ENCODE results near the gene DENND11. TPM values are rescaled to one million over a fixed set of nuclear protein-coding genes. Genes with fewer than 3 reads are reported as not detected.

DENND11 gene
- total RNA-seq, 3 donors from 2014 or later (not counting 1 experiment from before 2014, with no cell fraction given): 28.9 to 57.0 (median 47.6) TPM

DNA sequence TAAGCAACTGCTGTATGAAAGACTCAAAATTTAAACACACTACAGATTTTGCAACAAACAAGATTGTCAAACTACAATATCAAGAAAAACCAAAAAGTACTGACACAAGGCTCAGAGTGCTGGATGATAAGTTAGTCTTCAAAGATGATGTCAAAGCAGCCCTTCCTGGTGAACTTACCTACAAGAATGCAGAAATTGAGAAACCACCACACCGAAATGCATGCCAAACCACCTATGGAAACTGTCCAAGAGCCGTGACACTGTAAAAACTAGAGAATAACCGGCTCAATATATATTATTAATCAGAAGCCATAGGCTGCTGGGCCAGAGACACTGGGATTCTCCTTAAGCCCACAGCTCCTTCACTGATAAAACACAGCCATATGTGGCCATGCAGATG is 25.3 kb downstream of the DENND11 start:
- no peak for DNase-seq
- TF ChIP-seq, protein P1, sequence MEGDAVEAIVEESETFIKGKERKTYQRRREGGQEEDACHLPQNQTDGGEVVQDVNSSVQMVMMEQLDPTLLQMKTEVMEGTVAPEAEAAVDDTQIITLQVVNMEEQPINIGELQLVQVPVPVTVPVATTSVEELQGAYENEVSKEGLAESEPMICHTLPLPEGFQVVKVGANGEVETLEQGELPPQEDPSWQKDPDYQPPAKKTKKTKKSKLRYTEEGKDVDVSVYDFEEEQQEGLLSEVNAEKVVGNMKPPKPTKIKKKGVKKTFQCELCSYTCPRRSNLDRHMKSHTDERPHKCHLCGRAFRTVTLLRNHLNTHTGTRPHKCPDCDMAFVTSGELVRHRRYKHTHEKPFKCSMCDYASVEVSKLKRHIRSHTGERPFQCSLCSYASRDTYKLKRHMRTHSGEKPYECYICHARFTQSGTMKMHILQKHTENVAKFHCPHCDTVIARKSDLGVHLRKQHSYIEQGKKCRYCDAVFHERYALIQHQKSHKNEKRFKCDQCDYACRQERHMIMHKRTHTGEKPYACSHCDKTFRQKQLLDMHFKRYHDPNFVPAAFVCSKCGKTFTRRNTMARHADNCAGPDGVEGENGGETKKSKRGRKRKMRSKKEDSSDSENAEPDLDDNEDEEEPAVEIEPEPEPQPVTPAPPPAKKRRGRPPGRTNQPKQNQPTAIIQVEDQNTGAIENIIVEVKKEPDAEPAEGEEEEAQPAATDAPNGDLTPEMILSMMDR (IDR thresholded peaks at IDR 0.05): no peak
- Histone ChIP-seq H3K27me3 (ENCODE audit: control insufficient read depth, insufficient read depth, low read length) (no peaks in the 10 kb centered on the region), H3K27ac (ENCODE audit: low read length) (no peak overlapping the region), H3K4me1 (ENCODE audit: control insufficient read depth, insufficient read depth, low read length) (no peaks in the 10 kb centered on the region), H3K36me3 (ENCODE audit: control insufficient read depth, insufficient read depth, low read length) (peaks cover 23% of the 10 kb centered on the region), H3K4me3 (ENCODE audit: low read length) (no peak overlapping the region), H3K9me3 (ENCODE audit: control insufficient read depth, insufficient read depth, low read length) (no peaks in the 10 kb centered on the region)
- WGBS (ENCODE audit: insufficient coverage): 51% methylated on average over 3 of the region's 3 CpGs
- peak in 1 of 3 donors; percentile 30 for ATAC-seq
- peaks cover 7% of the 10 kb centered on the region for H3K36me3 Mint-ChIP-seq
- H3K9me3 Mint-ChIP-seq: no peaks in the 10 kb centered on the region
- no peaks in the 10 kb centered on the region for H3K27me3 Mint-ChIP-seq (ENCODE audit: low read depth in 2 of 2)
- no peak overlapping the region for H3K4me3 Mint-ChIP-seq
- intact Hi-C loops (cut with micrococcal nuclease): no loop called here
- peaks cover 0 to 5% of the 10 kb centered on the region in 2 donors for H3K4me1 Mint-ChIP-seq
- H3K27ac Mint-ChIP-seq: no peak overlapping the region

DNA sequence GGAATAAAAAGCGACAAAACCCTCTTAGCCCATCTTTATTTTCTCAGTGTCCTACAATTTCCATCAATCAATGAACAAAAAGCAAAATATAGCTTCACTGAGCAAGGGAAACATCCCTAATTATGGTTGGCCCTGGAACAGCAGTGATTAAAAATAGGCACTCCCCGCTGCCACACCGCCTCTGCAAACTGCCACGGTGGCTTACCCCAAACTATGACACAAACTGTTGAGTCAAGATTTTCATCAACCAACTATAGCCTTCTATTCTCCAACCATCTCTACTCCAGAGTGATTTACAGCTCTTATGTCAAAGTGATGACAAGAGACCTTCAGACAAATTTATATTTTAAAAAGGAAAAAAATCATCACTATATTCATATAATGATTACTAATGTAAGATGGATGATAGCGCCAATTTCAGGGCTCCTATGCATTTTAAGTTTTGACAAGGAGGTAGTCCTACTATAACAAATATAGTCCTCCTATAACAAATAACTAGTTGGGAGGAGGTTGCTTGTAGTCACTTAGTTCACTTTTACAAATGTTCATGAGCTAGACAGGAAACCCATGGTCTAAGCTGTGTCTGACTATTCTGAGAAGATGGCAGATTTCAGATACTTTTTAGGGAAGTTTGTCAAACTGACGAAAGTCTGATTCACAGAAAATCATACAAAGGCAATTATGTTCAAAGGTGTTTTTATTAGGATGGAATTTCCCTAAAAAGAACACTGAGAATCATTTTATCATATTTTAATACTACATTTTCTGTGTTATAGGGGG is 26.3 kb downstream of the DENND11 start:
- H3K4me1 ChIP-seq (ENCODE audit: control insufficient read depth, insufficient read depth, low read length): no peaks in the 10 kb centered on the region
- Mint-ChIP-seq H3K9me3 (no peaks in the 10 kb centered on the region), H3K4me1 (peaks cover 0 to 4% of the 10 kb centered on the region in 2 donors), H3K4me3 (no peak overlapping the region), H3K27ac (no peak overlapping the region), H3K36me3 (no peaks in the 10 kb centered on the region), H3K27me3 (ENCODE audit: low read depth in 2 of 2) (no peaks in the 10 kb centered on the region)
- TF ChIP-seq, protein P1 (IDR thresholded peaks at IDR 0.05): no peak
- H3K27me3 ChIP-seq (ENCODE audit: control insufficient read depth, insufficient read depth, low read length): no peaks in the 10 kb centered on the region
- DNase-seq (no peak), ATAC-seq (peak in 1 of 3 donors; percentile 58)
- intact Hi-C loops (cut with micrococcal nuclease): no loop called here
- H3K36me3 ChIP-seq (ENCODE audit: control insufficient read depth, insufficient read depth, low read length): peaks cover 21% of the 10 kb centered on the region
- H3K4me3 ChIP-seq (ENCODE audit: low read length): no peak overlapping the region
- H3K27ac ChIP-seq (ENCODE audit: low read length): no peak overlapping the region
- H3K9me3 ChIP-seq (ENCODE audit: control insufficient read depth, insufficient read depth, low read length): no peaks in the 10 kb centered on the region
- WGBS (ENCODE audit: insufficient coverage): 75% methylated on average over 5 of the region's 6 CpGs

DNA sequence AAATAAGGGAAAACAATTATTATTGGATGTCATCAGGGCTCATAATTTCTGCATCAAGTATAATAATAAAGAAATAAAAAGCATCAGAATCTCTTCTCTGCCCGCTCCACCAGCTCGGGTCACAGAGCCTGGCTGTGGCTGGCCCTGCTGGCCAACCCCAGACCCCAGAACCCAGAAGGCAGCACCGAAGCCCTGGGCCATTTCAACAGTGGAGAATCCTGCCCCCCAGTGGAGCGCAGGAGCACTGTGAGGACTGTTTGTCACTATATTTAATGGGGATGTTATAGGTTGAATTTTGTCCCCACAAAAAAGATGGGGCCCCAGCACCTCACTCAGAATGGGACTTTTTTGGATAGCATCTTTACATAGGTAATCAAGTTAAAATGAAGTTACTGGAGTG is 27.3 kb downstream of the DENND11 start:
- Mint-ChIP-seq H3K4me1 (no peaks in the 10 kb centered on the region), H3K27me3 (ENCODE audit: low read depth in 2 of 2) (no peaks in the 10 kb centered on the region), H3K36me3 (no peaks in the 10 kb centered on the region), H3K9me3 (no peaks in the 10 kb centered on the region), H3K27ac (no peak overlapping the region), H3K4me3 (no peak overlapping the region)
- Histone ChIP-seq H3K4me3 (ENCODE audit: low read length) (no peak overlapping the region), H3K9me3 (ENCODE audit: control insufficient read depth, insufficient read depth, low read length) (no peaks in the 10 kb centered on the region), H3K27ac (ENCODE audit: low read length) (no peak overlapping the region), H3K27me3 (ENCODE audit: control insufficient read depth, insufficient read depth, low read length) (no peaks in the 10 kb centered on the region), H3K36me3 (ENCODE audit: control insufficient read depth, insufficient read depth, low read length) (peaks cover 22% of the 10 kb centered on the region), H3K4me1 (ENCODE audit: control insufficient read depth, insufficient read depth, low read length) (no peaks in the 10 kb centered on the region)
- WGBS (ENCODE audit: insufficient coverage): 85% methylated on average over 4 of the region's 4 CpGs
- TF ChIP-seq, protein P1 (IDR thresholded peaks at IDR 0.05): peak; percentile 27
- intact Hi-C loops (cut with micrococcal nuclease): no loop called here
- no peak for DNase-seq
- ATAC-seq: peak in 1 of 3 donors; percentile 51

Data from natural killer cell (primary cell).